Measurements from ENCODE around the gene GYG2. TPM values are rescaled to one million over a fixed set of nuclear protein-coding genes. Genes with fewer than 3 reads are reported as not detected.

GYG2 gene
- total and polyA plus RNA-seq, 2 of the 8 experiments (the other 6 are each of a cell fraction or from before 2014, with no cell fraction given), result 52.8 to 65.3 TPM

- TF ChIP-seq PHF8 (conservative IDR thresholded peaks at IDR 0.05; ENCODE audit: low read depth, low read length) (no peak), GABPA (IDR thresholded peaks at IDR 0.05; ENCODE audit: borderline replicate concordance, insufficient read depth, low read length) (no peak), BCL11A (IDR thresholded peaks at IDR 0.05; ENCODE audit: low read depth in 2 of 2, low read length in 2 of 2) (no peak)
These were observed 2.9 kb downstream of the GYG2 start (continued) for GRCh38 chrX:2831471-2832228.
